Kidney (tissue), 14 donors: ENCODE data around the gene SACS. TPM values are rescaled to one million over a fixed set of nuclear protein-coding genes. Genes with fewer than 3 reads are reported as not detected.

ENCODE experiments used
- DNase-seq, 5 donors: peaks; one replicate each; pipeline ENCODE4 v3.0.0-alpha.2; 2013 to 2020
- FAIRE-seq: peaks from 2 replicates; lab custom pipeline; 2012; peaks lifted over from hg19 to GRCh38; lab: Jason Lieb, UNC
- H3K27ac ChIP-seq, 2 donors: one replicate each; pipeline ENCODE4 v1.7.0; 2013; ENCODE audit warnings: low read depth in 2 of 2, low read length in 2 of 2, inconsistent platforms in 1 of 2
- H3K27me3 ChIP-seq: one replicate; pipeline ENCODE4 v1.7.1; 2013; ENCODE audit warnings: low read length, inconsistent platforms; ENCODE audit not compliant: control insufficient read depth, insufficient read depth
- H3K36me3 ChIP-seq, 3 donors: one replicate each; pipeline versions ENCODE4 v1.7.0 to v1.7.1; 2013; ENCODE audit warnings: low read length in 3 of 3, control low read depth in 1 of 3, inconsistent platforms in 1 of 3; ENCODE audit not compliant: insufficient read depth in 3 of 3, control insufficient read depth in 2 of 3
- H3K4me1 ChIP-seq, 3 donors: one replicate each; pipeline versions ENCODE4 v1.7.0 to v1.7.1; 2013; ENCODE audit warnings: low read length in 3 of 3, inconsistent platforms in 1 of 3, low read depth in 1 of 3; ENCODE audit not compliant: control insufficient read depth in 2 of 3, insufficient read depth in 2 of 3
- H3K4me3 ChIP-seq, 3 donors: one replicate each; pipeline versions ENCODE4 v1.7.0 to v1.8.1; 2013; ENCODE audit warnings: low read length in 3 of 3, control low read depth in 1 of 3, inconsistent platforms in 1 of 3
- H3K9ac ChIP-seq, 3 donors: one replicate each; pipeline versions ENCODE4 v1.7.0 to v1.7.1; 2013; ENCODE audit warnings: low read length in 3 of 3, control low read depth in 1 of 3, inconsistent platforms in 1 of 3
- H3K9me3 ChIP-seq, 3 donors: one replicate each; pipeline versions ENCODE4 v1.7.0 to v1.7.1; 2013; ENCODE audit warnings: low read length in 3 of 3, control low read depth in 1 of 3, inconsistent platforms in 1 of 3; ENCODE audit not compliant: control insufficient read depth in 2 of 3, insufficient read depth in 1 of 3
- intact Hi-C: fragments of 100-400 bp; cut with DNase I; formaldehyde crosslinking; loops from one replicate; pipeline ENCODE4 v1.11.1; 2022
- polyA plus RNA-seq: library from polyadenylated mRNA; stranded (reverse); fragments of 350-450 nt; fragmentation: Illumina TruSeq; extraction: RNeasy Lipid Tissue Mini Kit (QIAGEN cat#74804); gene quantifications from one replicate; pipeline ENCODE4 v1.2.3, GENCODE V29; 2014; ENCODE audit warnings: low read depth, low replicate concordance; ENCODE audit not compliant: insufficient read depth
- total RNA-seq: library from RNA; stranded (reverse); fragmentation: NEBNext Ultra II Directional; extraction: Animal tissue kit (Norgen Biotek cat#: 25700); gene quantifications from one replicate; pipeline ENCODE4 v1.2.1, GENCODE V29; 2021
- TF ChIP-seq, protein P1 (sequence below): IDR thresholded peaks from 3 replicates; pipeline ENCODE4 v1.5.1; 2012; ENCODE audit warnings: mild to moderate bottlenecking, moderate library complexity, borderline replicate concordance; ENCODE audit not compliant: insufficient read depth; ENCODE audit errors: extremely low read depth
- donor health status: control.
- donor health status: control.
- donor health status: control.
- donor health status: control.
- donor health status: control.
- donor health status: DM: yes; HTN: yes; CAD: no.
- donor health status: Normal renal cell carcinoma (clear cell type).

SACS gene
- total and polyA plus RNA-seq, 2 donors from 2014 or later, result 0.58 to 12.5 TPM

DNA sequence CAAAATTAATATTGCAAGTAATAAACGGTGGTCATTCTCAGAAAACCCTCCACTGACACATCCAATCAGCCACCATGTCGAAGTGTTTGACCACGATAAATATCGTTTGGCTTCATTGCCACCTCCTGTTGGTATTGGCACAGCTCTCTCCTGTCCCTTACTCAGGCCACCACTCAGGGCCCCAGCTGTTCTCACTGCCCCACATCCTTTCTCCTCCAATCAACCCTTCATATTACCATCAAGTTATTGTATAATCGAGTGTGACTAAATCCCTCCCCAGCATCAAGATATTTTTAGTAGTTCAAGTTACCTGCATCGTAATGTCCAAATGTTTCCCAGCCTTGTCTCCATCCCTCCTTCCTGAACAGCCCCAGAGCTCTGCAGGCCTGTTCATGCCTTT, 50.4 kb downstream of the SACS start:
- TF ChIP-seq, protein P1, sequence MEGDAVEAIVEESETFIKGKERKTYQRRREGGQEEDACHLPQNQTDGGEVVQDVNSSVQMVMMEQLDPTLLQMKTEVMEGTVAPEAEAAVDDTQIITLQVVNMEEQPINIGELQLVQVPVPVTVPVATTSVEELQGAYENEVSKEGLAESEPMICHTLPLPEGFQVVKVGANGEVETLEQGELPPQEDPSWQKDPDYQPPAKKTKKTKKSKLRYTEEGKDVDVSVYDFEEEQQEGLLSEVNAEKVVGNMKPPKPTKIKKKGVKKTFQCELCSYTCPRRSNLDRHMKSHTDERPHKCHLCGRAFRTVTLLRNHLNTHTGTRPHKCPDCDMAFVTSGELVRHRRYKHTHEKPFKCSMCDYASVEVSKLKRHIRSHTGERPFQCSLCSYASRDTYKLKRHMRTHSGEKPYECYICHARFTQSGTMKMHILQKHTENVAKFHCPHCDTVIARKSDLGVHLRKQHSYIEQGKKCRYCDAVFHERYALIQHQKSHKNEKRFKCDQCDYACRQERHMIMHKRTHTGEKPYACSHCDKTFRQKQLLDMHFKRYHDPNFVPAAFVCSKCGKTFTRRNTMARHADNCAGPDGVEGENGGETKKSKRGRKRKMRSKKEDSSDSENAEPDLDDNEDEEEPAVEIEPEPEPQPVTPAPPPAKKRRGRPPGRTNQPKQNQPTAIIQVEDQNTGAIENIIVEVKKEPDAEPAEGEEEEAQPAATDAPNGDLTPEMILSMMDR, result no peak
- no peak for FAIRE-seq
- no peak for DNase-seq

DNA sequence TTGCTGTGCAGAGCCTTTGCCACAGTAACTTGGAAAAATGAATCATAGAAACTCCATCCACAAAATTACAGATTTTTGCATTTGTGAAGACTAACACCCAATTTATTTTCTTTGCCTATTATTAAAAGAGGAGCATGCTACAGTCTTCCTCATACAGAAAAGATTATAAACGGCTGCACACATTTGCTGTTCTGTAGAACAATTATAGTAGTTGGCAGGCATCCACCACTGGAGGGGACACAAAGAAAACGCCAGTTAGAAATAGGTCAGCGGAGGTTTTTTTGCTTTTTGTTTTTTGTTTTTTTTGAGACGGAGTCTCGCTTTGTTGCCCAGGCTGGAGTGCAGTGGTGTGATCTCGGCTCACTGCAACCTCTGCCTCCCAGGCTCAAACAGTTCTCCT, 51.6 kb downstream of the SACS start:
- intact Hi-C loops, result no loop called here
- Histone ChIP-seq H3K27me3 (no peaks in the 10 kb centered on the region), H3K4me3 (no peak overlapping the region), H3K36me3 (no peaks in the 10 kb centered on the region), H3K27ac (no peak overlapping the region), H3K4me1 (no peaks in the 10 kb centered on the region), H3K9ac (no peak overlapping the region), H3K9me3 (no peaks in the 10 kb centered on the region)
- no peak for FAIRE-seq
- DNase-seq, result peak in 1 of 5 donors; percentile 47
- TF ChIP-seq, protein P1, result no peak

More for the DNA sequence above, 50.4 kb downstream of the SACS start:
- Histone ChIP-seq H3K9ac (no peak overlapping the region), H3K36me3 (no peaks in the 10 kb centered on the region), H3K9me3 (no peaks in the 10 kb centered on the region), H3K27ac (no peak overlapping the region), H3K4me1 (no peaks in the 10 kb centered on the region), H3K4me3 (no peak overlapping the region), H3K27me3 (no peaks in the 10 kb centered on the region)
- intact Hi-C loops, result no loop called here

DNA sequence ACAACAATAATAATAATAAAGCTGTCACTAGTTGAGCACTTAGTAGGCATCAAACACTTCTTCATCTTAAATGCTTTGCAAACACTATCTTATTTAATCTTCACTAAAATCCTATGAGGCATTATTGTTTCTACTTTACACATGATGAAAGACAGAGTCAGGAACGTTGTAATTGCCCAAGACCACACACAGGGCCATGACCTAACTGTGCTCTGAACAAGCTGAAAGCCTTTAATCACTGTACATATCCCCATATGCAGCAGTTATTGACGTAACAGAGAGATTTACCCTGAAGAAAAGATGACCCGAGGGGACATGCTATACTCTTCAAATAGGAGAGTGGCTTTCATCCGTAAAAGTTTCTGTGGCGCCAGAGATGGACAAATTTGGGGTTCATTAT, 53.0 kb downstream of the SACS start:
- H3K27me3 ChIP-seq, result no peaks in the 10 kb centered on the region
- H3K9me3 ChIP-seq, result no peaks in the 10 kb centered on the region
- no peaks in the 10 kb centered on the region for H3K4me1 ChIP-seq
- H3K36me3 ChIP-seq, result no peaks in the 10 kb centered on the region
- no peak overlapping the region for H3K27ac ChIP-seq
- H3K9ac ChIP-seq, result no peak overlapping the region
- no peak for DNase-seq
- TF ChIP-seq, protein P1, result no peak
- intact Hi-C loops, result no loop called here
- no peak overlapping the region for H3K4me3 ChIP-seq
- no peak for FAIRE-seq
